BLaER1 treated with 17β-estradiol and CSF1 and Interleukin-3, amounts not matched to agents 10 nM and 100 nM (cell line): ENCODE data around the gene RPRML.
"Not testable (repeated sequence)": the region's sequence is repeated elsewhere in the genome, so short reads cannot be mapped to it uniquely, and the experiment has no call there.

ENCODE experiments used
- H3K27ac ChIP-seq, 11 experiments: shearing (Covaris generic); formaldehyde crosslinking; 2 replicates each; pipeline ENCODE4 v1.8.1; 2022
- H3K27me3 ChIP-seq, 11 experiments: shearing (Covaris generic); formaldehyde crosslinking; 2 replicates each; pipeline ENCODE4 v1.8.1; 2022
- H3K36me3 ChIP-seq, 11 experiments: shearing (Covaris generic); formaldehyde crosslinking; 2 replicates each; pipeline ENCODE4 v1.8.1; 2022
- H3K4me1 ChIP-seq, 10 experiments: shearing (Covaris generic); formaldehyde crosslinking; 2 replicates each; pipeline ENCODE4 v1.8.1; 2022
- H3K4me2 ChIP-seq, 11 experiments: shearing (Covaris generic); formaldehyde crosslinking; 2 replicates each; pipeline ENCODE4 v1.8.1; 2022
- H3K4me3 ChIP-seq, 10 experiments: shearing (Covaris generic); formaldehyde crosslinking; 2 replicates each; pipeline ENCODE4 v1.8.1; 2022
- H3K9ac ChIP-seq, 11 experiments: shearing (Covaris generic); formaldehyde crosslinking; 2 replicates each; pipeline ENCODE4 v1.8.1; 2022
- H3K9me3 ChIP-seq, 11 experiments: shearing (Covaris generic); formaldehyde crosslinking; replicated peaks in 1 of 11; 2 replicates each; pipeline ENCODE4 v1.8.1; 2022
- H4K20me1 ChIP-seq, 11 experiments: shearing (Covaris generic); formaldehyde crosslinking; 2 replicates each; pipeline ENCODE4 v1.8.1; 2022
- Cebpa-rat ChIP-seq, 11 experiments: shearing (Covaris generic); IDR thresholded peaks; 2 replicates each; pipeline ENCODE4 v1.8.1; 2022

Gene RPRML

GRCh38 chr17:46968224-46968834 is 10.7 kb downstream of the RPRML start:
- Histone ChIP-seq H3K9me3 (no peaks in the 10 kb centered on the region), H3K27me3 (no peaks in the 10 kb centered on the region), H3K4me2 (no peak overlapping the region), H3K36me3 (no peaks in the 10 kb centered on the region; a peak in 2 of 22 replicates), H3K27ac (no peak overlapping the region), H3K4me1 (no peaks in the 10 kb centered on the region), H4K20me1 (peaks cover 0 to 44% (median 0%) of the 10 kb centered on the region in 11 experiments; a peak in 7 of 22 replicates), H3K9ac (no peak overlapping the region), H3K4me3 (no peak overlapping the region)
- TF ChIP-seq Cebpa-rat (IDR thresholded peaks at IDR 0.05) = no peak

GRCh38 chr17:46964315-46965265 is 14.5 kb downstream of the RPRML start:
- H3K4me1 ChIP-seq = peaks cover 0 to 13% (median 3%) of the 10 kb centered on the region in 10 experiments; a peak in 8 of 20 replicates
- peaks cover 0 to 37% (median 0%) of the 10 kb centered on the region in 11 experiments; a peak in 6 of 22 replicates for H4K20me1 ChIP-seq
- no peak overlapping the region for H3K4me3 ChIP-seq
- no peak overlapping the region for H3K9ac ChIP-seq
- no peaks in the 10 kb centered on the region; a peak in 2 of 22 replicates for H3K36me3 ChIP-seq
- peaks cover 0 to 6% (median 0%) of the 10 kb centered on the region in 11 experiments; a peak in 1 of 22 replicates for H3K9me3 ChIP-seq
- no peak overlapping the region for H3K27ac ChIP-seq
- no peak for TF ChIP-seq Cebpa-rat (IDR thresholded peaks at IDR 0.05)
- H3K27me3 ChIP-seq = no peaks in the 10 kb centered on the region
- H3K4me2 ChIP-seq = no peak overlapping the region

GRCh38 chr17:46963571-46963970 is 15.5 kb downstream of the RPRML start:
- Histone ChIP-seq H3K4me1 (peaks cover 0 to 13% (median 3%) of the 10 kb centered on the region in 10 experiments; a peak in 8 of 20 replicates), H3K4me2 (no peak overlapping the region), H3K27ac (no peak overlapping the region), H3K4me3 (no peak overlapping the region), H4K20me1 (peaks cover 0 to 31% (median 0%) of the 10 kb centered on the region in 11 experiments; a peak in 3 of 22 replicates), H3K36me3 (no peaks in the 10 kb centered on the region; a peak in 2 of 22 replicates), H3K9ac (no peak overlapping the region), H3K9me3 (peaks cover 0 to 7% (median 0%) of the 10 kb centered on the region in 11 experiments; a peak in 1 of 22 replicates), H3K27me3 (no peaks in the 10 kb centered on the region)
- TF ChIP-seq Cebpa-rat (IDR thresholded peaks at IDR 0.05) = no peak

- H3K9me3 ChIP-seq = peaks cover 0 to 7% (median 0%) of the 10 kb centered on the region in 11 experiments; a peak in 1 of 22 replicates
- H4K20me1 ChIP-seq = peaks cover 0 to 21% (median 0%) of the 10 kb centered on the region in 11 experiments; a peak in 3 of 22 replicates
Observed at GRCh38 chr17:46962374-46962790, 16.7 kb downstream of the RPRML start.

GRCh38 chr17:46960152-46960551 is 18.9 kb downstream of the RPRML start:
- Histone ChIP-seq H3K27ac (no peak overlapping the region), H3K9me3 (peaks cover 0 to 7% (median 0%) of the 10 kb centered on the region in 11 experiments; a peak in 1 of 22 replicates), H3K36me3 (peaks cover 0 to 14% (median 4%) of the 10 kb centered on the region in 11 experiments; a peak in 2 of 22 replicates), H3K4me2 (no peak overlapping the region), H3K4me3 (no peak overlapping the region), H4K20me1 (peaks cover 0 to 18% (median 0%) of the 10 kb centered on the region in 11 experiments; a peak in 3 of 22 replicates), H3K4me1 (peaks cover 0 to 13% (median 3%) of the 10 kb centered on the region in 10 experiments; a peak in 8 of 20 replicates), H3K9ac (no peak overlapping the region), H3K27me3 (no peaks in the 10 kb centered on the region)
- no peak for TF ChIP-seq Cebpa-rat (IDR thresholded peaks at IDR 0.05)

More at GRCh38 chr17:46962374-46962790, 16.7 kb downstream of the RPRML start:
- H3K27ac ChIP-seq = no peak overlapping the region
- peaks cover 0 to 13% (median 3%) of the 10 kb centered on the region in 10 experiments; a peak in 8 of 20 replicates for H3K4me1 ChIP-seq
- H3K9ac ChIP-seq = no peak overlapping the region
- H3K4me3 ChIP-seq = no peak overlapping the region
- peak overlapping the region in 4 of 11 experiments; percentile 16 to 72 (median 56); a peak in 6 of 22 replicates for H3K4me2 ChIP-seq
- TF ChIP-seq Cebpa-rat (IDR thresholded peaks at IDR 0.05) = no peak
- H3K27me3 ChIP-seq = no peaks in the 10 kb centered on the region
- H3K36me3 ChIP-seq = peaks cover 0 to 4% (median 0%) of the 10 kb centered on the region in 11 experiments; a peak in 1 of 22 replicates

GRCh38 chr17:46958041-46958591 is 20.9 kb downstream of the RPRML start:
- H3K9me3 ChIP-seq = peaks cover 0 to 7% (median 0%) of the 10 kb centered on the region in 11 experiments; a peak in 1 of 22 replicates
- H3K9ac ChIP-seq = no peak overlapping the region
- H3K27me3 ChIP-seq = no peaks in the 10 kb centered on the region
- no peak overlapping the region for H3K4me2 ChIP-seq
- no peak overlapping the region for H3K27ac ChIP-seq
- no peak overlapping the region for H3K4me3 ChIP-seq
- 0 out of 22 replicates have a peak, but pooled peaks cover 0 to 4% (median 0%) of the 10 kb centered on the region in 11 experiments for H4K20me1 ChIP-seq
- H3K36me3 ChIP-seq = peaks cover 0 to 14% (median 4%) of the 10 kb centered on the region in 11 experiments; a peak in 2 of 22 replicates
- no peak for TF ChIP-seq Cebpa-rat (IDR thresholded peaks at IDR 0.05)
- H3K4me1 ChIP-seq = peaks cover 0 to 13% (median 3%) of the 10 kb centered on the region in 10 experiments; a peak in 8 of 20 replicates

GRCh38 chr17:46953191-46953590 is 25.9 kb downstream of the RPRML start:
- not testable (repeated sequence) for H3K4me3 ChIP-seq, H3K27me3 ChIP-seq, H3K27ac ChIP-seq, H3K9ac ChIP-seq, H3K9me3 ChIP-seq, H3K4me2 ChIP-seq
- Histone ChIP-seq H3K36me3 (peaks cover 0 to 21% (median 5%) of the 10 kb centered on the region in 11 experiments; a peak in 5 of 22 replicates), H4K20me1 (peaks cover 0 to 17% (median 0%) of the 10 kb centered on the region in 11 experiments; a peak in 4 of 22 replicates), H3K4me1 (peaks cover 0 to 17% (median 14%) of the 10 kb centered on the region in 10 experiments; a peak in 16 of 20 replicates)

GRCh38 chr17:46952115-46952514 is 26.9 kb downstream of the RPRML start:
- Histone ChIP-seq H3K4me2 (peak overlapping the region in 9 of 11 experiments; percentile 23 to 71 (median 47); a peak in 15 of 22 replicates), H3K27me3 (no peaks in the 10 kb centered on the region), H3K9me3 (no peaks in the 10 kb centered on the region)

More at GRCh38 chr17:46952115-46952514, 26.9 kb downstream of the RPRML start:
- no peak overlapping the region for H3K4me3 ChIP-seq
- no peak overlapping the region for H3K27ac ChIP-seq
- peaks cover 0 to 18% (median 0%) of the 10 kb centered on the region in 11 experiments; a peak in 4 of 22 replicates for H4K20me1 ChIP-seq
- no peak overlapping the region; a peak in 1 of 22 replicates for H3K9ac ChIP-seq
- peaks cover 0 to 18% (median 14%) of the 10 kb centered on the region in 10 experiments; a peak in 16 of 20 replicates for H3K4me1 ChIP-seq
- no peak for TF ChIP-seq Cebpa-rat (IDR thresholded peaks at IDR 0.05)
- peaks cover 0 to 16% (median 5%) of the 10 kb centered on the region in 11 experiments; a peak in 5 of 22 replicates for H3K36me3 ChIP-seq
